NOMO-1 treated with DMSO at 0.1 percent for 48 hours (cell line): Measurements from ENCODE around the gene TAS2R41.
"Not testable (repeated sequence)": the region's sequence is repeated elsewhere in the genome, so short reads cannot be mapped to it uniquely, and the experiment has no call there.

Experiments used
- DNase-seq: peaks from one replicate; lab custom pipeline; 2025; ENCODE audit not compliant: unreplicated experiment; lab: John Stamatoyannopoulos, UW

TAS2R41 gene

DNA sequence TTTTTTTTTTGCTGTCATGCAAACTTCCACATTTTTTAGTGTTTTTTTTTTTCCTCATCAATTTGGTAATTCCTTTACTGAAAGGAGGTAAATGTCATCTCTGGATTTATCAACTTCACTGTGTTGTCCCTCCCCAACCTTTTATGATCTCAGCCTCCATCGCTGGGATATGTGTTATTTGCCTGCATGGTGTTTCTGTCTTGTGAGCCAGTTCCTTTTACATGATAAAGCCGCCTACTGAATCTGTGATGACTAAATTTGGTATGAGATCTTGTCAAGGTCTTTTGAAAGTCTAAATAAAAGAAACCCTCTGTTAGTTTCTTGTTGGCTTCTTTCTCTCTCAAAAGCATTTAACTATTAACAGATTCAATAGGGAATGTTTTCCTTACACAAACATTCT, 39.3 kb downstream of the TAS2R41 start:
- no peak for DNase-seq

- DNase-seq: no peak
These were observed 40.8 kb downstream of the TAS2R41 start for GRCh38 chr7:143518521-143518920.

DNA sequence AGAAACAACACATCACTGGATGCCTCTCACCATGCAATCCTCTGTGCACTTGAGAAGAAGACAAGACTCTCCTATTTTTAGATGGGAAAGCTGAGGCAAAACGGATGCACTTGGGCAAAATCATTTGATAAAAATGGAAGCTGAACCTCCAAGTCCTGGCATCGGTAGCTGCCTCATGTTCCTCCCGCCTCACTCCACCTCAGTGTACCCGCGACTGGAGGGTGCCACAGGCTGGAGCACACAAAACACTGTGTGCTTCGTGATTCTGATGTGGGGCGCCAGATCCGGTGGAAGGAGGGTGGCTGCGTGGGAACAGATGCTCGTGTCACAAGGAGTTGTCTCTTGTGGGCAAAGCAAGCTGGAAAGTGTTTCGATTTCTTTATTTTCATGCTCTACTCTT, 41.3 kb downstream of the TAS2R41 start:
- no peak for DNase-seq

GRCh38 chr7:143519411-143520131, 41.9 kb downstream of the TAS2R41 start:
- DNase-seq: no peak

DNA sequence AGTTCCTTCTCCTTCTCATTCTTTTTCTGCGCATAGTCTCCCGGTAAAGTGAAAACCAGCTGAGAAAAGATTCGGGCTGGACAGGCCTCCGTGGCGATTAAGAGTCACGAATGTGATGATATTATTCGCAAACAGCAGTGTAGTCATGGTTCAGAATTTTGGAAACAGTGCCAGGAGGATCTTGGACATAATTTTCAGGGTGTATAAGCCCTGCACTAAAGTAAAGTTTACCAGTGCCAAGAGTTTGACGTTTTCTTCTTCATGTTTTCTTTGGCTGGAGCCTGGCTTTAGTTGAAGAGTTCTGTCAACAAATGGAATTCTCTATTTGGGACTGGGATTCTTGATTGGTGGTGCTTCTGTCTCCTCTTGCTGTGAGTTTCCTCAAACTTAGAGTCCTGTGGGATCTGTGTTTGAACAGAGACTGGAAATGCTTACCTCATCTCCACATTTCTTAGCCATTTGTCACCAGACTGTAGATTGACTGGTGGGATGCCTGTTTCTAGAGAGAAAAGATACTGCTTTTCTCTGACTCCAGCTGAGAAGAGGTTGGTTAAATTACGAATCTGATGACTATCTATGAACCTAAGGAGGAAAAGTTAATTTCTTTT, 44.7 kb downstream of the TAS2R41 start:
- not testable (repeated sequence) for DNase-seq
